GM21381 (cell line): ENCODE results near the gene NPTN.
"Not testable (repeated sequence)": the region's sequence is repeated elsewhere in the genome, so short reads cannot be mapped to it uniquely, and the experiment has no call there.

Experiments
- ATAC-seq: cut with Tn5 transposase; IDR thresholded peaks from one replicate; pipeline ENCODE4 v1.9.1; 2021; ENCODE audit warnings: mild to moderate bottlenecking, moderate library complexity; ENCODE audit not compliant: unreplicated experiment

NPTN gene

DNA sequence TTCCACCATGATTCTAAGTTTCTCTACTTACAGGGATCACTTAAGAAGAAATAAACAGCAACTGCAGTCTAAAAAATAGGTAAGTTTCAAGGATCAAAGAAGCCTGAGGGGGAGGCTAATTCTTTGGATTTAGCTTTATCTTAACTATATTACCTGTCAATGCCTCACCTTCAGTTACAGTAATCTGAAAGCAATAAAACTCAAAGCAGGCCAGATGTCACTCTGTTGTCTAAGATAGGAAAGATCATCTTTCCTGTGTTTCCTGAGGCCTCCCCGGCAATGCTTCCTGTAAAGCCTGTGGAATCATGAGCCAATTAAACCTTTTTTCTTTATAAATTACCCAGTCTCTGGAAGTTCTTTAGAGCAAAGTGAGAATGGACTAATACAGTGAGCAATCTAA is 60.2 kb downstream of the NPTN start:
- ATAC-seq: no peak

DNA sequence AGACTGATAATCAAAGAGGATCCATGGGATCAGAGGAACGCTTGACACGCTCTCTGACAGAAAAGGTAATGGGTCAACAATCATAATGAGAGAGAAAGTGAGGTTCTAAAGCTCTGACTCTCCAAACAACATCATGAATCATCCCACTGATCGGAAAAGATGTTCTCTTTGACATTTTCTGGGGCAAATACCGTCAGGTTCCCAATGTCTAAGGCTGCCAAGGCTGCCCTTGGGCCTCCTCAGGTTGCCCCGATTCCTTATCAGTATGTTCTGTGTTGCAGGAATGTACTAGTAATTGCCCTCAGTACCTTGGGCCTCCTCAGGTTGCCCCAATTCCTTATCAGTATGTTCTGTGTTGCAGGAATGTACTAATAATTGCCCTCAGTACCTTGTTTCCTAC is 60.9 kb downstream of the NPTN start:
- ATAC-seq: no peak

DNA sequence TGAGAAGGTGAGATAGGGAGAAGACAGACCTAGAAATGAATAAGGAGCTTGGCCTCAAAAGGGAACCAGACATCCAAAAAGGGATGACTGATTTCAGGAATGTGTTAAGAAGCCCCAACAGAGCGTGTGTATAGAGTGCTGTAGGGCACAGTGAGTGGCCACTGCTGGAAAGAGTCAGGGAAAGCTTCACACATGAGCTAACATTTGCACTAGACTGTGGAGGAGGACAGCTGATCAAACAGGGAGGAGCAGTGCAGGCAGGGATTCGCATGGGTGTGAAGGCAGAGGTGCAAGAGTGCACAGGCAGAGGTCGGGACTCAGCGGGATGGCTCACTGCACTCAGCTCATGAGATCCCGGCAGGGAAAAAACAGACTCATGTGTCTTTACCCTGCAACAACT is 61.8 kb downstream of the NPTN start:
- ATAC-seq: no peak

DNA sequence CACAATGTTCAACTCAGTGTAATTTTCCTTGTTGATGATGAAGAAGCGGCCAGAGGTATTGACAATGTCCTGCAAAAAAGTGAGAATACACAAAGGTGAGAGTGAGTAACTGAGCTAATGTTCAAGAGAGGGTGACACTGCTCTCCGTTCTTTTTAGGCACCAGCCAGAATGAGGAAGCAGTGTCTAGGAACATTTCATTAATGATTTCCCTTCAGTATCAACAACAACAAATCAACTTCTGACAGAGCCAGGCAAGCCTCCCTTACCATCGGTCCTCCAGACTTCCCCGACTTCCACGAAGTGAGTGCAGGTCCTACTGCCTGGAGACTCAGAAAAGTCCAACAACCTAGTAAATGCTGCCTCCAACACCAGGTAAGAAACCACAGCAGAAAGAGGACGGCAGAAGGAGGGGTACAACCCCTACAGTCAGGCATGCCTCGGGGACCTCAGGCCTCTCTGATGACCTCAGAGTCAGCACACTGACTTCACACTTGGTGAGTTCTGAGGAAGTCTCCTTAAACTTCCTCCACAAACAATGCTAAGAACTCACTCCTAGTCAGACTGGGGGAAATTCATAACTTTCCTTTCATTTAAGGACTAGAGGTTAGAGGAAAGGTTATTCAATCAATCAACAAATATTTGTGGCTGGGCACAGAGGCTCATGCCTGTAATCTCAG is 62.7 kb downstream of the NPTN start:
- no peak for ATAC-seq

DNA sequence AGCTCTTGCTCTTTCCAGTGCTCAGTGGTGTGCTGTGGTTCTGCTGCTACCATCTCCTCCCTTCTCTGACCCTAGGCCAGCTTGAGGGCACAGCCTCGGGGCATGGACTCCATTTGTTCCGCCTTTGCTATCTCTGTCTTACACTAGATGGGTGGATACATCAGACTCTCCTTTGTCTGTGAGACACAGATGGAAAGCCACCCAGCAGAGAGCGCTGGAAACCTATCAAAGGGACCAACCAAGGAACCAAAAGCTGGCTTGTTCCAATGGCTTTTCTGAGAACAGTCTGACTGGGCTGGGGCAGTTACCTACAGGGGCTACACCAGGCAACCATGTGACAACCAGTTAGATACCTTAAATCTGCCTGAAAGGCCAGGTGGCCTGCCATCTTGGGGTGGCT is 63.8 kb downstream of the NPTN start:
- ATAC-seq: no peak

DNA sequence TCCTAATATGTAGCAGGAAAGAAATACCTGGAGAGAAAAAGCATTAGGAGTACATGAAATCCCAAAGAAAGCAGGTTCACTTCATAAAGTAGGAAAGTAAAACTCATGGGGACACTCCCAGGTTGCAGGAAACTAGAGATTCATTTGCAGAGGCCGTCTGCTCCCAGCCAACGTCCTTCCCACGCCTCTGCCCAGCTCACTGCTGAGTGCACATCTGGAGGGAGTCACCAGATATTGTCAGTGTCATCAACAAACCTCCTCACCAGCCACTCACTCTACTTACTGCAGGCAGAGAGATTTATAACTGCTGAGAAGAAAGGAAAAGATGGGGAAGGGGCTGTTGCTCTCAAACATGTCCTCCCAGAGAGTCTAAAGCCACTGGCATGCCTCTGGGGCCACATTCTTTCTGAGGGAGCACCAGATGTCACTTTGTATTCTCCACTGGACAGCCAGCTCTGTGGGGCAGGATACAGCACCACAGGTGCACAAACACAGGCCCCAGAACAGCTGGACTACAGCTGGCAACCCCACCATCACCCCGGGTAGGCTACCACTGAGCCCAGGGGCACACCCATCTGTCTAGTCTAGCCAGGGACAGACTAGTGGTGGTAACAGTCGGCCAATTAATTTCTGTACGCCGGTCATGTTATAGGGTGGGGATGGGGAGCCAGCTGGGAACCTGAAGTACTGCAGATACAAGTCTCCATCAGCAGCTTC is 64.5 kb downstream of the NPTN start:
- ATAC-seq: no peak

DNA sequence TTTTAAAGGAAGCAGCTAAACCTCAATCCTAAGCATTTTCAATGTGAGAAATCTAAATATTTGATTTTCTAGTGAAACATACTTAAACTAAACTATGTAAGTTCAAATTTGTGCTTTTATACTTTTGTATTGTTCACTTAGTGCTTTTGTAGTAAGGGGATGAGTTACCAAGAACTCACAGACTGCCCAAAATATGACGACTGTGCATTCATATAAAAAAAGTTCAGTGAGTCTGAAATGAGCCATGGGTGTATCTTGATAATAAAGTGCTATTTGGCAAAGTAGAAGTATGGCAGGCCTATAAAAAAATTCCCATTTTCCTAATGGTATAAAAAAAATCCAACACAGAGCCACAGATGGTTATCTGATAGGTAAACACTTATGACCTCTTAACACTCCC is 66.2 kb downstream of the NPTN start:
- ATAC-seq: no peak

DNA sequence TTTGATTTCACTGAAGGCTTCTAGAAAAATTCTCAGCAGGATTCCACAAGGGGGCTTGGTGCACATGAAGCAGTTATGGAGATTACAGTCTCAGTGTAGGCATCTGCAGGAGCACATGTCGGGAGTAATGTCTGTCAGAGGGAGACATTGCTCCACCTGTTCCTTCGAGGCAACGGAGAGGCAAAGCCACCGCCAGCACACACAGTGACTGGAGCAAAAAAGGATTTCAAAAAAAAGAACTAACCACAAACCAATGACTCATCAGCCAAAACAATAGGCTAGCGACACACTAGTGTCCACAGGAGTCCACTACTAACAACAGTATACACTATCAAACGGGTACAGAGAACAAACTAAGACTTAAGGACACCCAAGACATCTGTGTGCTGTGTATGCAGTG is 68.9 kb downstream of the NPTN start:
- ATAC-seq: no peak

DNA sequence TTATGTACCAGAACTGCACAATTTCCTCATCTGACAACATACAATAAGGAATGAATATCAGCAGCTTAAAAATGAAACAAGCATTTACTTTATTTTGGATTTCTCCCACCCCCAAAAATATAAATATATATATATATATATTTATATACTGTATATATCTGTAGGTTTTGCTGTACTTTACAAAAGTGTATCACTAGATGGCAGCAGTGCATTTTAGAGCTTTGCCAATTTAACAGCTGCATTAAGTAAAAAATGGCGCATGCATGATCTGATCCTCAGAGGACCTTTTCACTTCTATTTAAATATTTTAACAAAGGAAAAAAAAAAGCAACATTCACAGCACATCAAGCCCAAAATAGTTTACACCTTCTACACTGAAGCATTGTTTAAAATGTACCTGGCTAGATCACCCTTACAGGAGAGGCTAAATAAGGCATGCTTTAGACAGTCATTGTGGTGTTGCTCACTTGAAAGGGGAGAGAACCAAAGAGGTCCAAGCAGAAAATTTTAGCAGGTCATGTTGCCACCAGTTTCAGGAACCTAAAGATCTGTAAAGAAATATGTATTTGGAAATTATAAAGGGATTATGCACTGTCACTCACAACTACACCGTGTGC is 72.6 kb downstream of the NPTN start:
- no peak for ATAC-seq

DNA sequence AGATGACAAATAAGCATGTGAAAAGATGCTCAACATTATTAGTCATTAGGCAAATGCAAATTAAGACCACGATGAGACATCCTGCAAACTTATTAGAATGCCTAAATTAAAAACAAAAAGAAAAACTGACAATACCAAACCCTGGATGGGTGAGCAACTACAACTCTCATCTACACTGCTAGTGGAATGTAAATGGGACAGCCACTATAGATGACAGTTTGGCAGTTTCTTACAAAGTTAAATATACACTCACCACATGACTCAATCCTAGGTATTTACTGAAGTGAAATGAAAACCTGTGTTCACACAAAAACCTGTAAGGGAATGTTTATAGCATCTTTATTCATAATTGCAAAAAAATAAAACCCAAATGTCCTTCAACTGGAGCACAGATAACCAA is 74.7 kb downstream of the NPTN start:
- ATAC-seq: no peak

DNA sequence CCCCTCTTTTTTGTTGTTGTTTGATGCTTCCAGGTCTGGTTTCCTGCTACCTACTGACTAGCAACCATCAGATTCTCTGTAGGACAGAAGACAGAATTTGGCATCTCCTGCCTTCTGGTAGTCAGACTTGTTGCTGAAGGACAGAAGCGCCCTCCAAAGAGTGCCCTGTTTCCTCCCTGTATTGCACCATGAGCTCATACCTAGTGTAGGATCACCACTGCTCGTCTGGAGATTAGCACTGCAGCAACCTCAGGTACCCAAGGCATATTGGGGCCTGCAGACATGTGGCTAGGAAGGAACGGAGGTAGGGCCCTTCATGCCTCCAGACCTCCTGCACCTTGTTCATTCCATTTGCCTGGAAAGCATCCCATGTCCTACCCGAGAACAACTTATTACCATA is 78.1 kb downstream of the NPTN start:
- ATAC-seq: no peak

DNA sequence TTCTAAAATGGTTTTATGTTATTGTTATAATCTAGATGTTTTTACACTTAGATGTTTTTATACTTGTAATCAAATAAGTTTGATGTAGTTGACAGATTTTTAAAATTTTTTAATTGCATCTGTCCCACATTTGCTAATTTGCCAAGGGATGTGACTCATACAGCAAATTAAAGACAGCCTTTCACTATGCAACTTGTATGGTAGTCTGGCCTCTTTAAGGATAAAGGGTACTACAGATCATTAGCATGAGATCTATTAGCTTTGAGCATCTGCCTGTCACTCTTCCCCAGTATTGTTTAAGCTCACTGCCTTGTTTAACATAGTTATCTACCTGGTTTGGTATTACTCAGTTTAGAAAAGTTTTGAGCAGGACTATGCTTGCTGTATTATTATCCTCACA is 83.0 kb downstream of the NPTN start:
- ATAC-seq: no peak

DNA sequence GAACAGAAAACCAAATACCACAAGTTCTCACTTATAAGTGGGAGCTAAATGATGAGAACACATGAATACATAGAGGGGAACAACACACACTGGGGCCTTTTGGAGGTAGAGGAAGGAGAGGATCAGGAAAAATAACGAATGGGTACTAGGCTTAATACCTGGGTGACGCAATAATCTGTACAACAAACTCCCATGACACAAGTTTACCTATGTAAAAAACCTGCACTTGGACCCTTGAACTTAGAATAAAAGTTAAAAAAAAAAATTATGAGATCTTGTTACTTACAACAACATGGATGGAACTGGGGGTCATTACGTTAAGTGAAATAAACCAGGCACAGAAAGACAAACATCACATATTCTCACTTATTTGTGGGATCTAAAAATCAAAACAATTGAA is 84.3 kb downstream of the NPTN start:
- ATAC-seq: not testable (repeated sequence)

DNA sequence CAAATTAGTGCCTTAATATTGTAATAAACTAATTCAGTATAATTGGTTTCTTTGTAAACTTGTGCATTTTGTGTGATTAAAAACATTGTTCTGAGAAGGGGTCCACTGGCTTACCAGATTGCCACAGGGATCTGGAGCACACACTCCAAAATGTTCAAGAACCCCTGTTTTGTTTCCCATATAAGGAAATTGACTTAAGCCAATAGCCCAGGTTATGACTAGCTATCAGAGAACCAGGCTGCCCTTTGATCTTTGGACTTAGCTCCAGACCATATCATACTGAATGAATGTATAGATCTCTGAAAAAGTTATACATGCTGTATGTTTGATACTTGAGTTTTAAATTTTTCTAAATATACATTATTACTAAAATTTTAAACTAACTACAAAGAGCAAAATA is 91.7 kb downstream of the NPTN start:
- ATAC-seq: no peak

DNA sequence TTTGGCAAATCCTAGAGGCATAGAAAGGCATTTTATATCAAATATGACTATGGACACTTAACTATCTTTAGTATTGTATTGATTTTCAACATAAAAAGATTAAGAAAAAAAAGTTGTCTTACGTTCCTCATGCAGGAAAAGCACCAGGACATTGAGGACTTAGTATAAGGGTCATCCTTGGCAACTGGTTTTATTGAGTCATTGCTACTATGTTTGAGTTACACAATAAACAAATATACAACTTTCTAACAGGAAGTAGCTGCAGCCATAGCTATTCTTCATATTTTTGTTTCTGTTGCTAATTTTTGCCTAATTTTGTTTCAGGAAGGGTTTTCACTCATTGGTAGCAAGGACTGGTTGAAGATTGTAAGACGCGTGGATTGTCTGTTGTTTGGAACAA is 93.0 kb downstream of the NPTN start:
- ATAC-seq: no peak

DNA sequence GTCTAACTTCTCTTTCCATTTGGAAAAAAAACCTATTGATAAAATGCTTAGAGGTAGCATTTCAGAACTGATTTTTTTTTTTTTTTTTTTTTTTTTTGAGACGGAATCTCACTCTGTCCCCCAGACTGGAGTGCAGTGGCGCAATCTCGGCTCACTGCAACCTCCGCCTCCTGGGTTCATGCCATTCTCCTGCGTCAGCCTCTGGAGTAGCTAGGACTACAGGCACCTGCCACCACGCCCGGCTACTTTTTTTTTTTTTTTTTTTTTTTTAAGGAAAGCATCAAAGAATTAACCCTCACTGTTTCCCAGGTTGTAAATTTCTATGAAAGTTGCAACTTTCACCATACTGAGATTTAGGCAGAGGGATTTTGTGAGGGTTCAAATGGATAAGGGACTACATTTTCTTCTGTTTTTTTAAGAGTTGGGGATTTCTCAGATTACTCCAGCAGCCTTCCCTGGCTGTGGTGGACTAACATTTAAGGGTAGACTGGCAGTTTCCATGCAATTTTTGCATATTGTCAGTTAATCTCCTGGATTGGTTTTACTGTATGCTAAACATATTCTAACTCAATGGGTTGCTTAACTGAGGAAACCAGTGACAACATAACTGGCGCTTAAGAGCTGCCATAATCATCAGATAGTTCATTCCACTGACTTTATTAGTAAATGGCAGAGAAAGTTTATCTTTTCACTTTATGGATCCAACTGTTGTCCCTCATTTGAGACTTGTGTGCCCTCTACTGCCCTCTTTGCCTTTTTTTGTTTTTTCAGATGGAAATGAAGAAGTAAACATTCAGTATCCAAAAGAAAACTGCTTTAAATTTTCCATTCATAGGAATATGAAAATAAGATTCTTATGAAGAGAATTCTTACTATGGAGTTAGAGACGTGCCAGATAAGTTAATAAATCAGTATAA is 93.7 kb downstream of the NPTN start:
- no peak for ATAC-seq

DNA sequence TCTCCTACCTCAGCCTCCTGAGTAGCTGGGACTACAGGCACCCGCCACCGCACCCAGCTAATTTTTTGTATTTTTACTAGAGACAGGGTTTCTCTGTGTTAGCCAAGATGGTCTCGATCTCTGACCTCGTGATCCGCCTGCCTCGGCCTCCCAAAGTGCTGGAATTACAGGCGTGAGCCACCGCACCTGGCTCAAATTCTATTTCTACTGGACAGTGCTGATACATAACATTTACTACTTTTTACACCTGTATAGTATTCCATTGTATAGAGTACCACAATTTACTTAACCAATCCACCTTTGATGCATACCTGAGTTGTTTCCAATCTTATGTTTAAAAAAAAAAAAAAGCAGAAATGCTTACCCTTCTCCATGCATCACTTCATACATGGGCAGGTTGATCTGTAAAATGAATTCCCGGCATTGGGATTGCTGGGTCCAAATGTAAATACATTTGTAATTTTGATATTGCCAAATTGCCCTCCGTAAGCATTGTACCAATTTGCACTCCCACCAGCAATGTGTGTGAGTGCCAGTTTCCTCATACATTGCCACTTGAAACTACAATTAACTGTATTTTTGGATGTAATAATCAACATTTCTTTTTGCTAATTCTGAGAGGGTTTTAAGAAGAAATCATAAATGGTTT is 94.5 kb downstream of the NPTN start:
- no peak for ATAC-seq

DNA sequence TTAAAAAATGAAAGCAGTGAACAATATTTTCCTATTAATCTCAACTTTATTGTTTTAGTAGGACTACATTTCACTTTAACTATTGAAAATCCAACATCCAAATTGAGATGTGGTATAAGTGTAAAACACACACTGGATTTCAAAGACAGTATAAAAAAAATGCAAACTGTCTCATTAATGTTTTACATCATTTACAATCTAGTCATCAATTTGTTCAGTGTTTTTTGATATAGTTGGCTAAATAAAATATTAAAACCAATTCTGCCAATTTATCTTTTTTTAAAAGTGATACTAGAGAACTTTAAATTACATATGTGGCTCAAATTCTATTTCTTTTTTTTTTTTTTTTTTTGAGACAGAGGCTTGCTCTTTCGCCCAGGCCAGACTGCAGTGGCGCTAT is 95.1 kb downstream of the NPTN start:
- no peak for ATAC-seq

DNA sequence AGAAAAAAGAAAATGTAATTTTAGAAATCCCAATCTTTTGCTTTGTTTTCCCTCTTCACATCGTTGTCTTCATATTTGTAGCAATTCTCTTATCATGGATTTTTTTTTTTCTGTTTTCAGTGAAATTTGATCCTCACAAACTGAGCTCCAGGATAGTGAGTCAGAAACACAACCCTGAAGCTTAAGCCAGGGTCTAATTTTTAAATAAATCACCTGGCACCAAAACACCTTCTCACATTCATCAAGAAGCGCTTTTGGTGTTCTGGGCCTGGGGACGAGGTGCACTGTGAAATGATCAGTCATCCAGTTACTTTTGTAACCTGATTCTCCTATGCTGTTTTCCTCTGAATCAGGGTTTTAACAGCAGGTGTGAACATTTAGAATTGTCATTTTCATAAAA is 102.5 kb downstream of the NPTN start:
- no peak for ATAC-seq

DNA sequence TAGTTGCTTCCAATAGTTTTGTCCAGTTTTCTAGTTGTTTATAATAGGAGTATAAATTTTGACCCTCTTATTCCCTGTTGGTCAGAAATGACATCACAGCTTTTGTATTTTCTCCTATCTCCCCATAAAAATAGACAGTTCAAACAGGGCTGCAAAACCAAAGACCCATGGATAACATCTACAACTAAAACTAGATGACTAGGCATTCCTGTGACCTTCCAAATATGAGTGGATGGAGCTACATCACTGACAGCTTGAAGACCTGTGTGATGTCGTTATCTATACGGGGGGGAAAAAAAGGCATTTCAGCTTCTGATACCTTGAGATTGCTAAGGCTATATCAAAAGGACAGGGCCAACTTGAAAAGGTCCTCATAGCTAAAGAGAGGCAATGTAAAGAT is 105.6 kb downstream of the NPTN start:
- no peak for ATAC-seq

DNA sequence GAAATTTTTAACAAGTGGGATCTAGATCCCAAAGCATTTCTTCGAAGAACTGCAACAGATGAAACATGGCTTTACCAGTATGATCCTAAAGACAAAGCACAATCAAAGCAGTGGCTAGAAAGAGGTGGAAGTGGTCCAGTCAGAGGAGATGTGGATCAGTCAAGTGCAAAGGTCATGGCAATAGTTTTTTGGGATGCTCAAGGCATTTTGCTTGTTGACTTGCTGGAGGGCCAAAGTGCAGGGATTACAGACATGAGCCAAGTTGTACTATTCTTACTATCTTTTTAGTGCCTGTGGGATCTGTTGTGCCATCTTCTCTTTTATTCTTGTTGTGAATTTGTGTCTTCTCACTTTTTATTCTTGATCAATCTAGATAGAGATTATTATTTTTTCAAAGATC is 108.3 kb downstream of the NPTN start:
- ATAC-seq: no peak
